NCI-H1436 (cell line): Measurements from ENCODE around the gene CCP110.
"Not testable (repeated sequence)": the region's sequence is repeated elsewhere in the genome, so short reads cannot be mapped to it uniquely, and the experiment has no call there.

Experiments
- DNase-seq: peaks from one replicate; lab custom pipeline; 2025; lab: John Stamatoyannopoulos, UW

CCP110 gene

GRCh38 chr16:19507867-19508266 is 15.9 kb upstream of the CCP110 start:
- no peak for DNase-seq

- DNase-seq: no peak
Measured at GRCh38 chr16:19512297-19512696, 11.4 kb upstream of the CCP110 start.

- no peak for DNase-seq
Measured at GRCh38 chr16:19513377-19514053, 10.2 kb upstream of the CCP110 start.

DNA sequence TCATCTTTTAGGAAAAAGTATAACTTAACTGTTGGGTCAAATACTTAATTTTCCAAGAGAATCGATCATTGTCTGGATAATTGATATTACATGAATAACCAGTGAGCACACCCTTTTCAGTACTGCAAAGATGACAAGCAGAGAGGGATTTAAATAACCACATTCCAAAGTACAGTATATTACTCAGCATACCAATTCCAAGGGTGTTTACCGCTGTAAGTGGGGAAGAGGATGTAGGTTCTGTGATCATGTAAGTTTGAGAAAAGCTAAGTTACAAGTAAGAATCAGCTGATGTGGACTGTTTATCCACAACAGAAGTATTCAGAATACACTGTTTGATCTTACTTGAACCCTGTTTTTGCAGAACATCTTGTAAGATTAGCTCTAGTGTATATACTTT is 8.0 kb upstream of the CCP110 start:
- no peak for DNase-seq

DNA sequence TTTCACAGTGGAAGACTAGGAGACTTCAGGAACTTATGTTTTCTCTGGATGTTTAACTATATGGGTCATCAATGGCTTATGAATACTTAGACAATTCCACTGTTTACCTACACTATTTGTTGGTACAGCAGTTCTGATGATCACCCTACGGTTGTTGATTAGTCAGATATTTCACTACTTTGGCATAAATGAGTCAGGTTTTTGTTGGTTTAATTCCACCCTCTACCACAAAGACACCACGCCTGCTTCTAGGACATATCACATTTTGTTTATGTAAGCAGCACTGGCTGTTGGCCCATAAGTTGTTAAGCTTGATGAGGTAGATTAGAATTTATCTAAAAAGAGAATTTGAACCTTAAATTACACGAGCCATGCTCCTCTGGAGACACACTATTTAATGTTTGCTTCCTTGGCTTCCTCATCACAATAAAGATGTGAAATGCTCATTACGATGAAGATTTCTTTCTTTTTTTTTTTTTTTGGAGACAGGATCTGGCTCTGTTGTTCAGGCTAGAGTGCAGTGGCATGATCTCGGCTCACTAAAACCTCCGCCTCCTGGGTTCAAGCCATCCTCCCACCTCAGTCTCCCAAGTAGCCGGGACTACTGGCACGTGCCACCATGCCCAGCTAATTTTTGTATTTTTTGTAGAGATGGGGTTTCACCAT is 6.2 kb upstream of the CCP110 start:
- DNase-seq: no peak

- no peak for DNase-seq
Measured at GRCh38 chr16:19518388-19518787, 5.4 kb upstream of the CCP110 start.

GRCh38 chr16:19520861-19521331 is 2.8 kb upstream of the CCP110 start:
- no peak for DNase-seq

GRCh38 chr16:19521471-19522396 is 2.0 kb upstream of the CCP110 start, which contains the start of gene GDE1:
Gene GDE1, minus strand, starts transcription at chr16:19522098. Its CDS starts 134 bp downstream, at chr16:19521964.
- DNase-seq: peak; percentile 93

- DNase-seq: no peak
Measured at GRCh38 chr16:19522397-19522732, 1.4 kb upstream of the CCP110 start.

GRCh38 chr16:19522760-19523159 is 982 bp upstream of the CCP110 start:
- DNase-seq: no peak

- DNase-seq: no peak
Measured at GRCh38 chr16:19523184-19523558, 571 bp upstream of the CCP110 start.

DNA sequence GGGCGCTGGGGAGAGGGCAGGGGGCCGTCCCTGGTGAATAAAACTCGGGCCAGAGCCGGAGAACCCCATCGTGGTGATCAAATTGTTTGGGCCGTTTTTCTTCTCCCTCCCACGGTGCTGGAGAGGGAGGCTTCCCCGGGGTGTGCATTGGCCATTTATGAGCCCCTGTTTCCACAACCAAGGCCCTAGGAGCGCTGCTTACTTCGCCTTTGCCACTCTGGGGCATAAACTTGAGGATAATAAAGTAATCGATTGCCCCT is 544 bp downstream of the CCP110 start:
- no peak for DNase-seq

- DNase-seq: no peak
Measured at GRCh38 chr16:19524616-19525384, 1.1 kb downstream of the CCP110 start.

GRCh38 chr16:19525385-19525723 is 1.6 kb downstream of the CCP110 start:
- DNase-seq: no peak

DNA sequence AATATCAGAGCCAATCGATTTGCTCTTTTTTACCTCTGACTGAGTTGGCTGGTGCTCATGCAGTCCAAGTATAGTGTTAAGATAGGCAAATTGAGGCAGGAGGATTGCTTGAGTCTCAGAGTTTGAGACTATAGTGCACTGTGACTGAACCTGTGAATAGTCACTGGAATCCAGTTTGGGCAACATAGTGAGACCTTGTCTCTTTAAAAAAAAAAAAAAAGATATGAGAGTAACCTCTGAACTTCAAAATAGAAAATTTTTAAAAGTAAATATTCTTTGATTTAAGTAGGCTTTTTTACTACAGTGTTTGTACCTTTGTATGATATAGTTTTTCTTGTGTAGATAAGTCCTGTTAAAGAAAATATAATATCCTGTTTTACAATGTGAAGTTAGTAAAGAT is 3.4 kb downstream of the CCP110 start:
- no peak for DNase-seq

GRCh38 chr16:19528666-19529065 is 4.9 kb downstream of the CCP110 start:
- no peak for DNase-seq

- no peak for DNase-seq
Measured at GRCh38 chr16:19532601-19533000, 8.9 kb downstream of the CCP110 start.

- no peak for DNase-seq
Measured at GRCh38 chr16:19540241-19540970, 16.7 kb downstream of the CCP110 start.

- peak; percentile 82 for DNase-seq
Measured at GRCh38 chr16:19542138-19542821, 18.5 kb downstream of the CCP110 start.

- not testable (repeated sequence) for DNase-seq
Measured at GRCh38 chr16:19543278-19543996, 19.7 kb downstream of the CCP110 start.
